T-cell (primary cell): ENCODE results near the gene ETFB. TPM values are rescaled to one million over a fixed set of nuclear protein-coding genes. Genes with fewer than 3 reads are reported as not detected.
A peak's percentile ranks its signal among the peaks of the same experiment; 100 is the strongest.

Experiments
- ATAC-seq, 4 experiments: fragments of 200-7000 bp in 3 of 4; fragments of 150-1000 bp in 1 of 4; cut with Tn5 transposase; replicated peaks in 1 of 4; 1 replicate in 3 of 4; 2 replicates in 1 of 4; pipeline ENCODE4 v1.10.0; 2021; ENCODE audit warnings: moderate library complexity in 3 of 4, mild to moderate bottlenecking in 2 of 4, moderate number of reproducible peaks in 1 of 4
- CTCF ChIA-PET, 2 donors: fragments of 300-600 bp; sonication (Branson Sonifier 250); formaldehyde crosslinking; loops; one replicate each; lab custom pipeline; 2022; ENCODE audit warnings: antibody characterized with exemption in 2 of 2; lab: Charles Lee
- POLR2A ChIA-PET, 2 donors: fragments of 300-600 bp; sonication (Branson Sonifier 250); formaldehyde crosslinking; loops; one replicate each; lab custom pipeline; 2022; ENCODE audit warnings: antibody characterized with exemption in 2 of 2; lab: Charles Lee
- DNase-seq, 35 experiments: peaks; one replicate each; pipeline versions ENCODE4 v3.0.0 to v3.0.0-alpha.2; 2013 to 2023
- H3K27ac ChIP-seq: one replicate; pipeline ENCODE4 v1.5.1; 2013; ENCODE audit warnings: low read length
- H3K27me3 ChIP-seq, 2 experiments: replicated peaks in 1 of 2; 1 replicate in 1 of 2; 2 replicates in 1 of 2; pipeline versions ENCODE4 v1.6.1 to v1.7.0; 2013; ENCODE audit warnings: low read length in 1 of 2, mixed read lengths in 1 of 2; ENCODE audit not compliant: control insufficient read depth in 2 of 2, insufficient read depth in 2 of 2; ENCODE audit errors: extremely low read depth in 1 of 2
- H3K36me3 ChIP-seq, 2 donors: 1 replicate in 1 of 2; 2 replicates in 1 of 2; pipeline versions ENCODE4 v1.6.1 to v1.7.0; 2013; ENCODE audit warnings: low read length in 1 of 2; ENCODE audit not compliant: control insufficient read depth in 2 of 2, insufficient read depth in 1 of 2; ENCODE audit errors: extremely low read depth in 1 of 2
- H3K4me1 ChIP-seq, 2 experiments: 1 replicate in 1 of 2; 2 replicates in 1 of 2; pipeline versions ENCODE4 v1.6.1 to v1.7.0; 2013; ENCODE audit warnings: low read length in 2 of 2, mixed read lengths in 1 of 2; ENCODE audit not compliant: insufficient read depth in 2 of 2, control insufficient read depth in 1 of 2; ENCODE audit errors: extremely low read depth in 1 of 2
- H3K4me3 ChIP-seq, 2 donors: 1 replicate in 1 of 2; 2 replicates in 1 of 2; pipeline versions ENCODE4 v1.5.1 to v1.7.0; 2013; ENCODE audit warnings: mild to moderate bottlenecking in 2 of 2, low read length in 1 of 2, moderate library complexity in 1 of 2; ENCODE audit not compliant: control insufficient read depth in 1 of 2; ENCODE audit errors: extremely low read depth in 1 of 2
- H3K9me3 ChIP-seq: 2 replicates; pipeline ENCODE4 v1.7.0; 2013
- H3K27ac Mint-ChIP-seq, 2 donors: one replicate each; pipeline ENCODE4 v1.8.0; 2020 to 2021; ENCODE audit warnings: mild to moderate bottlenecking in 2 of 2, mixed read lengths in 2 of 2
- H3K27me3 Mint-ChIP-seq, 2 donors: one replicate each; pipeline ENCODE4 v1.8.0; 2021 to 2022; ENCODE audit warnings: mixed read lengths in 2 of 2
- H3K36me3 Mint-ChIP-seq: one replicate; pipeline ENCODE4 v1.8.0; 2021; ENCODE audit warnings: mixed read lengths
- H3K4me1 Mint-ChIP-seq, 3 donors: one replicate each; pipeline ENCODE4 v1.8.0; 2020 to 2022; ENCODE audit warnings: mixed read lengths in 3 of 3, mild to moderate bottlenecking in 1 of 3
- H3K4me3 Mint-ChIP-seq, 3 donors: one replicate each; pipeline ENCODE4 v1.8.0; 2020 to 2022; ENCODE audit warnings: mild to moderate bottlenecking in 3 of 3, mixed read lengths in 3 of 3, moderate library complexity in 3 of 3
- H3K9me3 Mint-ChIP-seq, 3 donors: one replicate each; pipeline ENCODE4 v1.8.0; 2020 to 2022; ENCODE audit warnings: mixed read lengths in 3 of 3
- WGBS: methylation state at CpG from one replicate; pipeline ENCODE4 v1.1.5; 2013; ENCODE audit warnings: missing lambda C conversion rate; ENCODE audit not compliant: insufficient coverage; 5-methylcytosine and 5-hydroxymethylcytosine counted together
- total RNA-seq, 35 experiments: library from RNA in 6 of 35; stranded (reverse) in 6 of 35; fragments of 120-200 nt in 1 of 35; gene quantifications; one replicate each; pipeline versions ENCODE4 v1.2.1 to v1.2.4 and lab custom pipeline; 2013 to 2026

The ETFB gene
- total RNA-seq, 5 donors from 2014 or later (not counting 1 experiment from before 2014, with no cell fraction given): 37.8 to 67.8 (median 61.1) TPM

DNA sequence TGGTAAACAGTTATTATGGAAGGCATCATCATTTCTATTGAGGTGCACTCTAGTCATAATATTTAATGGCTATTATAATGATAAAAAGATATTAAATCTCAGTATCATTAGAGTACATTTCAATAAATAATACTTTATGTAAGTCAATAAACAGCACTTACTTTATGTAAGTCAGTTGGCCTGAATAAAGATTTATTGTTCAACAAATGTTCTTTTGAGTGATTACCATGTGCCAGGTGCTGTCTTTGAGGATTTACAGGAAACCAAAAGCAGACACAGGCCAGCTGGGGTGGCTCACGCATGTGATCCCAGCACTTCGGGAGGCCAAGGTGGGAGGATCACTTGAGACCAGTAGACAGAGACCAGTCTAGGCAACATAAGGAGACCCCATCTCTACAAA is 11.2 kb upstream of the ETFB start:
- Mint-ChIP-seq H3K4me3 (no peak overlapping the region), H3K9me3 (no peaks in the 10 kb centered on the region), H3K27me3 (no peaks in the 10 kb centered on the region), H3K27ac (no peak overlapping the region), H3K36me3 (no peaks in the 10 kb centered on the region), H3K4me1 (peaks cover 29 to 53% (median 40%) of the 10 kb centered on the region in 3 donors)
- H3K36me3 ChIP-seq: no peaks in the 10 kb centered on the region
- ATAC-seq: no peak
- H3K4me3 ChIP-seq: no peak overlapping the region
- WGBS: 100% methylated on average over 1 of the region's 2 CpGs
- H3K27me3 ChIP-seq: no peaks in the 10 kb centered on the region
- H3K4me1 ChIP-seq: peaks cover 12 to 63% of the 10 kb centered on the region in 2 experiments
- POLR2A ChIA-PET: no interaction called here
- CTCF ChIA-PET: no interaction called here
- H3K9me3 ChIP-seq: no peaks in the 10 kb centered on the region
- H3K27ac ChIP-seq: no peak overlapping the region
- no peak for DNase-seq

- Histone ChIP-seq H3K4me1 (peaks cover 18 to 72% of the 10 kb centered on the region in 2 experiments), H3K4me3 (no peak overlapping the region), H3K36me3 (no peaks in the 10 kb centered on the region), H3K9me3 (no peaks in the 10 kb centered on the region), H3K27ac (peak overlapping the region; percentile 87), H3K27me3 (no peaks in the 10 kb centered on the region)
- Mint-ChIP-seq H3K36me3 (no peaks in the 10 kb centered on the region), H3K9me3 (no peaks in the 10 kb centered on the region), H3K4me1 (peaks cover 47 to 66% (median 57%) of the 10 kb centered on the region in 3 donors), H3K27me3 (no peaks in the 10 kb centered on the region), H3K4me3 (peak overlapping the region in 1 of 3 donors; percentile 25), H3K27ac (peak overlapping the region; percentile 64 to 86)
- ChIA-PET CTCF (no interaction called here), POLR2A (no interaction called here)
- WGBS: 1% methylated on average over 7 of the region's 11 CpGs
- DNase-seq: peak in 1 of 35 experiments; percentile 71
- no peak for ATAC-seq
Observed at GRCh38 chr19:51375504-51376221, 9.5 kb upstream of the ETFB start.

DNA sequence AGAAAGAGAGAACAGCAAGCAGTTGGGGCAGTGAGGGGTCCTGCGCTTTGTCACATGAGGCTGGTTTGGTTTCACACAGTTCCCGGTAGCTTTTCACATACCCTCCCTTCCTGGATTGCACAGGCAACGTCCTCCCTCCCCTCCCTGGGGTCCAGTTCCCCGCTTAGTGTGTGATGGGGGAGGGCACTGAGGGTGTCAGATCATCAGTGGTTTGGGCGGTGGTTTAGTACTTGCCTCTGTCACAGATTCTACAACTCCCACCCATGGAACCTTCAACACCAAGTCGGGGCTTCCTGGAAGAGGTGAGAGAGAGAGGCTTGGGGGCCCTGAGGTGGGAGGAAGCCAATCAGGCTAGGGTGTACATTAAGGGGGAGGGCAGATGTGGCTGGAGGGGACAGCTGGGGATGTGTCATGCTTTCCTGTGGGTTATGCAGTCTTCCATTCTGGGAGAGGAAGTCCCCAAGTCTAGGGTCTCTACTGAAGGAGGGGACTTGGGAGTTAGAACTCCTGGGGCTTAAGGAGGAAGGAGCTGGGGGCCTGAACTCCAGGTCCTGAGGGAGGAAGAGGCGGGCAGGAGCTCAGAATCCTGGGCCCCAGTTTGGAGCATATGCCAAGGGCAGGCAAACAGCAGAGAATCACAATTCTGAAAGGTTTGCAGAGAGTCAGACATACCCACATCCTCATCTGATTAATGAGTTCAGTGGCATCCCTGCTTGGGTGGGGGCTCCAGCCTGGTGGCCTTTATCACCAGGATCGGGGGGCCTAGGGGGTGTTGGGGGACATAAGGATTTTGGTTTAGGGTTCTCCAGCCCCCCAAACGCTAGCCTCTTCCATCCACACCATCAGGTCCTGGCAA is 6.7 kb upstream of the ETFB start, which contains the start of gene NKG7:
Gene NKG7 (minus strand): TSS at position 6 of the 856 bp plus-strand sequence. CDS start 119 bp downstream, outside the sequence.
- ChIA-PET CTCF (interaction anchor here in 1 of 2 donors (1.9 kb wide), 1 partner anchor 22 kb away, joined by 10 read pairs; no protein-coding TSS in a partner anchor), POLR2A (interaction anchor here (0.6 to 1.0 kb wide), 2 partner anchors 22 to 46 kb away, joined by 3 read pairs; no protein-coding TSS in a partner anchor)
- DNase-seq (peak; percentile 26 to 83 (median 59)), ATAC-seq (peak; percentile 61 to 74 (median 68))
- Histone ChIP-seq H3K4me3 (peak within 1 kb of the TSS; percentile 17 to 75), H3K27ac (peak within 1 kb of the TSS; percentile 87), H3K4me1 (peaks cover 18 to 90% of the 10 kb centered on the region in 2 experiments), H3K27me3 (no peaks in the 10 kb centered on the region), H3K36me3 (no peaks in the 10 kb centered on the region), H3K9me3 (no peaks in the 10 kb centered on the region)
- peak within 1 kb of the TSS; percentile 61 to 96 (median 96) for H3K4me3 Mint-ChIP-seq
- H3K9me3 Mint-ChIP-seq: no peaks in the 10 kb centered on the region
- peaks cover 59 to 74% (median 67%) of the 10 kb centered on the region in 3 donors for H3K4me1 Mint-ChIP-seq
- H3K27me3 Mint-ChIP-seq: no peaks in the 10 kb centered on the region
- H3K27ac Mint-ChIP-seq: peak within 1 kb of the TSS; percentile 89
- H3K36me3 Mint-ChIP-seq: no peaks in the 10 kb centered on the region
- no CpG with 5 or more reads among the region's 9 CpGs for WGBS

DNA sequence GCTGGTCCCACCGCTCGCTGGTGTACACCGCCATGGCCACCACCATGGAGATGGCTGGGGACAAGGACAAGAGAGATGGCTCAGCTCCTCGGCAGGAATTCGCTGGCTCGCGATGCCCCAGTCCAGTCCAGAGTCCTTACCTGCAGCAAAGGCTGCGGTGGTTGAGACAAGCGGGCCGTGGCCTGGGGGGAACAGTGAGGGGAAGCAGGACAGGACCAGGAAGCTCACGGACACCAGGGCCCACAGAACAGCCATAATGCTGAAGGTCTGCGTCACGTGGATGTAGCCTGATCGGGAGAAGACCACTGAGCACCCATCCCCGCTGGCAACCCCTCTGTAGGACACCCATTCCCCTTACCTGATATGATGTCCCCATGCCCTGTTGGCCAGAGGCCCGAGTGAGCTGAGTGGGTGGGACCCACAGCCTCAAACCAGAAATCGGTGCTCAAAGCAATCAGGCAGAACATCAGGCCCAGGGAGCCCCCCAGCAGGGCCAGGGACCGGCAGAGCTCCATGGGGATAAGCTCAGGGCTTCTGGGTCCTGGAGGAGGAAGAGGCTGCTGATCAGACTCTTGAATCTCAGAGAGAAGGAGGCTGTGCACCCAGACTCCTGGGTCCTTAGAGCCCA is 5.9 kb upstream of the ETFB start:
- H3K4me3 Mint-ChIP-seq: peak overlapping the region; percentile 61 to 96 (median 96)
- H3K4me1 ChIP-seq: peaks cover 18 to 98% of the 10 kb centered on the region in 2 experiments
- peak overlapping the region; percentile 89 for H3K27ac Mint-ChIP-seq
- no peaks in the 10 kb centered on the region for H3K27me3 ChIP-seq
- no peaks in the 10 kb centered on the region for H3K9me3 ChIP-seq
- no peaks in the 10 kb centered on the region for H3K27me3 Mint-ChIP-seq
- DNase-seq (no peak), ATAC-seq (no peak)
- no peaks in the 10 kb centered on the region for H3K9me3 Mint-ChIP-seq
- POLR2A ChIA-PET: interaction anchor here in 1 of 2 donors (1.0 kb wide), 1 partner anchor 23 kb away, joined by 3 read pairs; no protein-coding TSS in a partner anchor
- no peaks in the 10 kb centered on the region for H3K36me3 Mint-ChIP-seq
- H3K4me1 Mint-ChIP-seq: peaks cover 64 to 81% (median 72%) of the 10 kb centered on the region in 3 donors
- peak overlapping the region; percentile 17 to 75 for H3K4me3 ChIP-seq
- H3K27ac ChIP-seq: peak overlapping the region; percentile 87
- CTCF ChIA-PET: interaction anchor here in 1 of 2 donors (1.9 kb wide), 1 partner anchor 23 kb away, joined by 10 read pairs; no protein-coding TSS in a partner anchor
- H3K36me3 ChIP-seq: no peaks in the 10 kb centered on the region
- WGBS: 78% methylated on average over 12 of the region's 18 CpGs

- peak overlapping the region in 1 of 2 donors; percentile 75 for H3K4me3 ChIP-seq
- Mint-ChIP-seq H3K27me3 (no peaks in the 10 kb centered on the region), H3K9me3 (no peaks in the 10 kb centered on the region), H3K4me3 (peak overlapping the region; percentile 61 to 96 (median 96)), H3K36me3 (no peaks in the 10 kb centered on the region), H3K27ac (peak overlapping the region; percentile 89), H3K4me1 (peaks cover 70 to 82% (median 73%) of the 10 kb centered on the region in 3 donors)
- WGBS: 67% methylated on average over 5 of the region's 8 CpGs
- peaks cover 18 to 96% of the 10 kb centered on the region in 2 experiments for H3K4me1 ChIP-seq
- no peaks in the 10 kb centered on the region for H3K9me3 ChIP-seq
- no peaks in the 10 kb centered on the region for H3K27me3 ChIP-seq
- POLR2A ChIA-PET: interaction anchor here in 1 of 2 donors (0.7 kb wide), 1 partner anchor 18 kb away, joined by 3 read pairs; no protein-coding TSS in a partner anchor
- H3K36me3 ChIP-seq: no peaks in the 10 kb centered on the region
- ATAC-seq (no peak), DNase-seq (no peak)
- CTCF ChIA-PET: interaction anchor here in 1 of 2 donors (0.5 kb wide), 1 partner anchor 24 kb away, joined by 3 read pairs; no protein-coding TSS in a partner anchor
- peak overlapping the region; percentile 87 for H3K27ac ChIP-seq
Observed at GRCh38 chr19:51371186-51371690, 5.0 kb upstream of the ETFB start.
